ENCODE measurements around the gene MYO1B.

DNA sequence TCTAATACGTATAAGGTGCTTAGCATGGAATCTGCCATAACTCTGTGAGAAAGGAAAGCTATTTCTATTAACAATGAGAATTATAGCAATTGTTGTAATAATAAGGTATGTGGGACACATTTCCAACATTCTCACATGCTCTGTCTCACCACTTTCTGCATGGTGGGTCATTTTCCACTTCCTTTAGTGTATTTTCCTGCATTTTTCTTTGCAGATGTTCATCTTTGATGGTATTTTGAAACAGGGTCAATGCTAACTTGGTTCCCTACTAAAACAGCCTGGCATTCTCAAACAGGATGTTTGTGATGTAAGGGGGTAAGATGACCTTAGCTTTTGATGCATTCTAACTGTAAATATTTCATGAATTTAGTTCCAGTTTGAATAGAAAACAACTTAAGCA lies 54.7 kb downstream of the MYO1B start:
- TF ChIP-seq CTCF (conservative IDR thresholded peaks at IDR 0.05 in 1 of 2, IDR thresholded peaks at IDR 0.05 in 1 of 2; ENCODE audit: low read depth in 1 of 2, low read length in 2 of 2), result no peak
- TF ChIP-seq EZH2 (IDR thresholded peaks at IDR 0.05; ENCODE audit: low read length, missing control alignments), result no peak

Data from fibroblast of lung (primary cell).